Gastrocnemius medialis (tissue), 4 donors: ENCODE data around the gene CHST11. TPM values are rescaled to one million over a fixed set of nuclear protein-coding genes. Genes with fewer than 3 reads are reported as not detected.

Experiments used
- ATAC-seq, 2 donors: fragments of 150-250 bp; one replicate each; pipeline ENCODE4 v1.9.1; 2016
- DNase-seq, 2 donors: peaks; one replicate each; pipeline ENCODE4 v3.0.0-alpha.2; 2019
- H3K27ac ChIP-seq, 4 donors: fragments of 200-600 bp; sonication (generic); 1 replicate in 1 of 4; 2 replicates in 3 of 4; pipeline ENCODE4 v1.5.1; 2016 to 2018; ENCODE audit warnings: mild to moderate bottlenecking in 2 of 4, moderate library complexity in 1 of 4
- H3K27me3 ChIP-seq, 3 donors: fragments of 200-600 bp; sonication (generic) in 2 of 3; 1 replicate in 1 of 3; 2 replicates in 2 of 3; pipeline versions ENCODE4 v1.5.1 to v1.6.0; 2016 to 2019; ENCODE audit warnings: mild to moderate bottlenecking in 1 of 3, moderate library complexity in 1 of 3
- H3K36me3 ChIP-seq, 2 donors: fragments of 200-600 bp; sonication (generic) in 1 of 2; one replicate each; pipeline ENCODE4 v1.5.1; 2017 to 2018
- H3K4me1 ChIP-seq, 2 donors: fragments of 200-600 bp; sonication (generic) in 1 of 2; one replicate each; pipeline ENCODE4 v1.5.1; 2016 to 2017; ENCODE audit warnings: mild to moderate bottlenecking in 2 of 2
- H3K4me3 ChIP-seq, 4 donors: fragments of 200-600 bp; sonication (generic) in 3 of 4; 1 replicate in 1 of 4; 2 replicates in 3 of 4; pipeline ENCODE4 v1.5.1; 2016 to 2019; ENCODE audit warnings: mild to moderate bottlenecking in 2 of 4
- H3K9me3 ChIP-seq, 3 donors: fragments of 200-600 bp; sonication (generic) in 2 of 3; 1 replicate in 1 of 3; 2 replicates in 2 of 3; pipeline ENCODE4 v1.5.1; 2016 to 2019
- POLR2A ChIP-seq, 2 donors: fragments of 450-650 bp; IDR thresholded peaks; one replicate each; pipeline ENCODE4 v1.6.1; 2017; ENCODE audit warnings: antibody characterized with exemption in 2 of 2, mild to moderate bottlenecking in 2 of 2, moderate library complexity in 2 of 2
- in situ Hi-C, 4 donors: fragments of 200-750 bp; cut with MboI; loops; one replicate each; pipeline versions ENCODE4 v1.15.0 to v1.8.0; 2017; ENCODE audit warnings: low sequenced_read_pairs in 4 of 4
- intact Hi-C: fragments of 100-400 bp; cut with DNase I; formaldehyde crosslinking; loops from one replicate; pipeline ENCODE4 v1.15.1; 2023; ENCODE audit warnings: low total_unique reads
- total RNA-seq, 4 donors: library from RNA; depleted of rRNA; stranded (reverse); fragments of >200 nt; gene quantifications; one replicate each; pipeline versions ENCODE4 v1.1.0 to v1.2.3, GENCODE V29; 2016
- TF ChIP-seq, protein P1 (sequence below), 5 experiments: fragments of 450-650 bp in 3 of 5; fragments of 200-600 bp in 2 of 5; sonication (generic) in 2 of 5; IDR thresholded peaks in 4 of 5; conservative IDR thresholded peaks in 1 of 5; 1 replicate in 4 of 5; 2 replicates in 1 of 5; pipeline ENCODE4 v1.5.1; 2016 to 2019; ENCODE audit warnings: antibody characterized with exemption in 5 of 5, mild to moderate bottlenecking in 3 of 5, moderate library complexity in 3 of 5

The CHST11 gene
- total RNA-seq, 4 donors from 2014 or later: 0.17 to 2.1 (median 1.4) TPM

- intact Hi-C loops: no loop called here
- in situ Hi-C loops: no loop called here
- TF ChIP-seq, protein P1, sequence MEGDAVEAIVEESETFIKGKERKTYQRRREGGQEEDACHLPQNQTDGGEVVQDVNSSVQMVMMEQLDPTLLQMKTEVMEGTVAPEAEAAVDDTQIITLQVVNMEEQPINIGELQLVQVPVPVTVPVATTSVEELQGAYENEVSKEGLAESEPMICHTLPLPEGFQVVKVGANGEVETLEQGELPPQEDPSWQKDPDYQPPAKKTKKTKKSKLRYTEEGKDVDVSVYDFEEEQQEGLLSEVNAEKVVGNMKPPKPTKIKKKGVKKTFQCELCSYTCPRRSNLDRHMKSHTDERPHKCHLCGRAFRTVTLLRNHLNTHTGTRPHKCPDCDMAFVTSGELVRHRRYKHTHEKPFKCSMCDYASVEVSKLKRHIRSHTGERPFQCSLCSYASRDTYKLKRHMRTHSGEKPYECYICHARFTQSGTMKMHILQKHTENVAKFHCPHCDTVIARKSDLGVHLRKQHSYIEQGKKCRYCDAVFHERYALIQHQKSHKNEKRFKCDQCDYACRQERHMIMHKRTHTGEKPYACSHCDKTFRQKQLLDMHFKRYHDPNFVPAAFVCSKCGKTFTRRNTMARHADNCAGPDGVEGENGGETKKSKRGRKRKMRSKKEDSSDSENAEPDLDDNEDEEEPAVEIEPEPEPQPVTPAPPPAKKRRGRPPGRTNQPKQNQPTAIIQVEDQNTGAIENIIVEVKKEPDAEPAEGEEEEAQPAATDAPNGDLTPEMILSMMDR (IDR thresholded peaks at IDR 0.05 in 4 of 5, conservative IDR thresholded peaks at IDR 0.05 in 1 of 5): no peak
- TF ChIP-seq POLR2A (IDR thresholded peaks at IDR 0.05): no peak
These were observed 31.6 kb downstream of the CHST11 start for GRCh38 chr12:104488374-104488773.

GRCh38 chr12:104490186-104490585, 33.4 kb downstream of the CHST11 start:
- in situ Hi-C loops: no loop called here
- DNase-seq (no peak), ATAC-seq (no peak)
- Histone ChIP-seq H3K4me1 (peaks cover 0 to 6% of the 10 kb centered on the region in 2 donors), H3K4me3 (no peak overlapping the region), H3K9me3 (no peaks in the 10 kb centered on the region), H3K36me3 (no peaks in the 10 kb centered on the region), H3K27ac (no peak overlapping the region), H3K27me3 (no peaks in the 10 kb centered on the region)
- intact Hi-C loops: no loop called here
- TF ChIP-seq POLR2A (IDR thresholded peaks at IDR 0.05): no peak
- TF ChIP-seq, protein P1 (IDR thresholded peaks at IDR 0.05 in 4 of 5, conservative IDR thresholded peaks at IDR 0.05 in 1 of 5): no peak

More at GRCh38 chr12:104488374-104488773, 31.6 kb downstream of the CHST11 start:
- no peak for ATAC-seq
- Histone ChIP-seq H3K4me3 (no peak overlapping the region), H3K4me1 (peaks cover 0 to 6% of the 10 kb centered on the region in 2 donors), H3K27ac (no peak overlapping the region), H3K27me3 (no peaks in the 10 kb centered on the region), H3K36me3 (no peaks in the 10 kb centered on the region), H3K9me3 (no peaks in the 10 kb centered on the region)
- no peak for DNase-seq

DNA sequence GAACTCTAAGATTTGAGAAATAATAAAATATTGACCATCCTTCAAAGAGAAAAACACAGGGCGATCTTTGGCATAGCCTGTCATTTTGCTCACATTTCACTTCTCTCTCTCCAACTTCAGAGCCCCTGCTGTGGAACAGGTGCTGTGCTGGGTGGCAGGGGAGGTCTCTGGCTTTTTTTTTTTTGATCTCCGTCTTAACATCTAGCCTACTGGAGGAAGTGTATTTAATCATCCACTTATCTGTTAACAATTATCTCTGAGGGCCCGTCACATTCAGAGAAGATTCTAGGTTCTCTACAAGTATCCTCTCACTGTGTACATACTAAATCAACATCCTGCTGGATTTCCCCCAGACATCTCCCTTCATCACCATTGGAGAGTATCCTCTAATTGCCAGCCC, 34.1 kb downstream of the CHST11 start:
- in situ Hi-C loops: no loop called here
- DNase-seq (no peak), ATAC-seq (no peak)
- no peak overlapping the region for H3K27ac ChIP-seq
- H3K9me3 ChIP-seq: no peaks in the 10 kb centered on the region
- TF ChIP-seq, protein P1 (IDR thresholded peaks at IDR 0.05 in 4 of 5, conservative IDR thresholded peaks at IDR 0.05 in 1 of 5): no peak
- no peak for TF ChIP-seq POLR2A (IDR thresholded peaks at IDR 0.05)
- H3K27me3 ChIP-seq: no peaks in the 10 kb centered on the region
- no peak overlapping the region for H3K4me3 ChIP-seq
- intact Hi-C loops: no loop called here
- H3K4me1 ChIP-seq: peaks cover 0 to 9% of the 10 kb centered on the region in 2 donors
- no peaks in the 10 kb centered on the region for H3K36me3 ChIP-seq

DNA sequence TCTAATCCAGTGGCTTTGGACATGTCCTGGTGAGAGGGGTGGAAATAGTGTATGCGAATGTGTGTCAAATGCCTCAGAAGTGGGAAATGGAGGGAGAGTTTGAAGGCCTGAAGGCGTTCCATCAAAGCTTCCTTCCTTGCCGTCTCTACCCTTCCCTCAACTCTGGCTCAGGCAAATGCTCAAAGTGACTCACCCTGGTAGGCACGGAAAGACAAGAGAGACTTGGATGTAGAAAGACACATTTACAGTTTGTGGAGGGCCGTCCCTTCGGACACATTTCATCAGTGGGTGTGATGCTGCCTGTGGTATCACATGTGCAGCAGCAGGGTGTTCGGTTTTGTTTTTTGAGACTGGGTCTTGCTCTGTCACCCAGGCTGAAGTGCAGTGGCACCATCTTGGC, 36.7 kb downstream of the CHST11 start:
- Histone ChIP-seq H3K9me3 (no peaks in the 10 kb centered on the region), H3K4me3 (no peak overlapping the region), H3K27me3 (no peaks in the 10 kb centered on the region), H3K36me3 (no peaks in the 10 kb centered on the region), H3K4me1 (peaks cover 0 to 11% of the 10 kb centered on the region in 2 donors), H3K27ac (peak overlapping the region in 1 of 4 donors; percentile 60)
- no peak for ATAC-seq
- in situ Hi-C loops (no loop called here), intact Hi-C loops (no loop called here)
- no peak for DNase-seq
- TF ChIP-seq POLR2A (IDR thresholded peaks at IDR 0.05): no peak

DNA sequence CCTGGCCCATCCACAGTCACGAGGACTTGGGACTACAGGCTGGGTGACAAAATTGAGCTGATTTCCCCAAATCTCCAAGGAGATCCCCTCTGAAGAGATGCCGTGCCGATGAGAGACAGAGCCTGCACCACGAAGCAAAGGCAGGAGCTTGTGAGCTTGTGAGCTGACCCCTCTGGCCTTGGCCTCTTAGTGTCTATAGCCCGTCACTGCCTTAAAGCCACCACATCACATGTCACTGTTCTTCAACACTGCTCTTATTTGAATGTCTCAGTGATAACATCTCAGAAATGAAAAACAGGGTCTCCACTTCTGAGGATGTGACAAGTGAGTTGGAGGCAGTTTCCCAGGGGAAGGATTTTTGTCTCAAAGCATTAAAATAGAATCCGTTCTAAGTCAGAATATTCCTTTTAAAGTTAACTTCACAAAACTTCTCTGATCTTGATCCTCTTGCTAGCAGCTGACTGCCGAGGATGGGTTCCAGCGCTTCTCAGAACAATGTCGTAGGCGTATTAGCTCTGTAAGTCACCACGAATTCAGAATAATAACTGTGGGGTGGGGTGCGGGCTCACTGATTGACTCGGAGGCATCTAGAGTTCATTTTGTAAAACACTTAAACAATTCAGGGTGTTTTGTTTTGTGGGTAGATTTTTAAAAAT, 37.5 kb downstream of the CHST11 start:
- DNase-seq (no peak), ATAC-seq (no peak)
- intact Hi-C loops (no loop called here), in situ Hi-C loops (no loop called here)
- H3K36me3 ChIP-seq: no peaks in the 10 kb centered on the region
- no peaks in the 10 kb centered on the region for H3K9me3 ChIP-seq
- H3K4me1 ChIP-seq: peaks cover 0 to 11% of the 10 kb centered on the region in 2 donors
- H3K4me3 ChIP-seq: no peak overlapping the region
- TF ChIP-seq, protein P1 (IDR thresholded peaks at IDR 0.05 in 4 of 5, conservative IDR thresholded peaks at IDR 0.05 in 1 of 5): no peak
- TF ChIP-seq POLR2A (IDR thresholded peaks at IDR 0.05): no peak
- H3K27me3 ChIP-seq: no peaks in the 10 kb centered on the region
- H3K27ac ChIP-seq: peak overlapping the region in 2 of 4 donors; percentile 19 to 60
